Activated CD4-positive, alpha-beta T cell treated with anti-CD3 and anti-CD28 coated beads, Interleukin-10, Interleukin-2, amounts not matched to agents 100 ng/mL and 50 ng/mL, durations not matched to agents 16 hours and 8 hours (primary cell): ENCODE data around the gene PBX4.
A peak's percentile ranks its signal among the peaks of the same experiment; 100 is the strongest.

Source experiments
- DNase-seq: peaks from one replicate; pipeline ENCODE4 v3.0.0-alpha.2; 2020

PBX4 gene

GRCh38 chr19:19537075-19538048, 81.1 kb downstream of the PBX4 start:
- DNase-seq: no peak

- no peak for DNase-seq
These were observed 82.9 kb downstream of the PBX4 start for GRCh38 chr19:19535311-19536191.

GRCh38 chr19:19534556-19535265, 83.8 kb downstream of the PBX4 start:
- no peak for DNase-seq

GRCh38 chr19:19533841-19534240, 84.6 kb downstream of the PBX4 start:
- no peak for DNase-seq

- no peak for DNase-seq
These were observed 85.4 kb downstream of the PBX4 start for GRCh38 chr19:19532806-19533701.

- peak; percentile 87 for DNase-seq
These were observed 86.3 kb downstream of the PBX4 start for GRCh38 chr19:19531951-19532805.

- no peak for DNase-seq
These were observed 87.6 kb downstream of the PBX4 start for GRCh38 chr19:19530889-19531288.

- DNase-seq: no peak
These were observed 88.1 kb downstream of the PBX4 start for GRCh38 chr19:19530423-19530804.

GRCh38 chr19:19529783-19530422, 88.6 kb downstream of the PBX4 start:
- DNase-seq: no peak

GRCh38 chr19:19528721-19529490, 89.6 kb downstream of the PBX4 start, which contains the start of gene YJEFN3:
Gene YJEFN3 (plus strand): TSS chr19:19528911. CDS start chr19:19528933, 22 bp downstream.
- DNase-seq: no peak

GRCh38 chr19:19527674-19528625, 90.5 kb downstream of the PBX4 start:
- no peak for DNase-seq

- DNase-seq: no peak
These were observed 91.2 kb downstream of the PBX4 start for GRCh38 chr19:19527371-19527656.

- no peak for DNase-seq
These were observed 91.7 kb downstream of the PBX4 start for GRCh38 chr19:19526581-19527370.

- DNase-seq: no peak
These were observed 92.7 kb downstream of the PBX4 start for GRCh38 chr19:19525611-19526380.

GRCh38 chr19:19524053-19524452, 94.4 kb downstream of the PBX4 start:
- DNase-seq: no peak

GRCh38 chr19:19523177-19523576, 95.3 kb downstream of the PBX4 start:
- no peak for DNase-seq

- DNase-seq: no peak
These were observed 97.5 kb downstream of the PBX4 start for GRCh38 chr19:19520989-19521388.
